ENCODE results near the gene LMX1B.

- TF ChIP-seq EZH2 (IDR thresholded peaks at IDR 0.05): no peak
- TF ChIP-seq FOXP2 (optimal IDR thresholded peaks at IDR 0.05; ENCODE audit: control extremely low read depth, extremely low read length, insufficient read depth): no peak
- no peak for TF ChIP-seq POLR2AphosphoS5 (IDR thresholded peaks at IDR 0.05; ENCODE audit: borderline replicate concordance, low read depth, low read length)
These were observed 119.3 kb downstream of the LMX1B start for GRCh38 chr9:126733005-126733404.

Data from SK-N-MC (cell line).